Inferior parietal cortex (tissue), 1 donor: ENCODE measurements around the gene EPN2.
"Not testable (repeated sequence)": the region's sequence is repeated elsewhere in the genome, so short reads cannot be mapped to it uniquely, and the experiment has no call there.

Experiments used
- DNase-seq: peaks from one replicate; pipeline ENCODE4 v3.0.0-alpha.2; 2016; ENCODE audit errors: extremely low spot score

The EPN2 gene

GRCh38 chr17:19268611-19269010 lies 31.4 kb downstream of the EPN2 start:
- DNase-seq, result no peak

GRCh38 chr17:19269106-19269505 lies 31.9 kb downstream of the EPN2 start:
- DNase-seq, result no peak

GRCh38 chr17:19269641-19270040 lies 32.5 kb downstream of the EPN2 start:
- DNase-seq, result no peak

- no peak for DNase-seq
Observed at GRCh38 chr17:19270347-19270703, 33.2 kb downstream of the EPN2 start.

- no peak for DNase-seq
Observed at GRCh38 chr17:19270704-19271611, 33.8 kb downstream of the EPN2 start.

GRCh38 chr17:19271780-19272357 lies 34.7 kb downstream of the EPN2 start:
- no peak for DNase-seq

- DNase-seq, result no peak
Observed at GRCh38 chr17:19273731-19274130, 36.6 kb downstream of the EPN2 start.

GRCh38 chr17:19274893-19275292 lies 37.7 kb downstream of the EPN2 start:
- DNase-seq, result no peak

GRCh38 chr17:19275457-19276127 lies 38.4 kb downstream of the EPN2 start:
- DNase-seq, result no peak

GRCh38 chr17:19278284-19278683 lies 41.1 kb downstream of the EPN2 start:
- not testable (repeated sequence) for DNase-seq

- DNase-seq, result no peak
Observed at GRCh38 chr17:19278729-19279128, 41.6 kb downstream of the EPN2 start.

- DNase-seq, result no peak
Observed at GRCh38 chr17:19281161-19281560, 44.0 kb downstream of the EPN2 start.

- no peak for DNase-seq
Observed at GRCh38 chr17:19284005-19284959, 47.1 kb downstream of the EPN2 start.

- DNase-seq, result no peak
Observed at GRCh38 chr17:19285213-19285900, 48.2 kb downstream of the EPN2 start.

GRCh38 chr17:19286751-19287341 lies 49.7 kb downstream of the EPN2 start:
- no peak for DNase-seq

- no peak for DNase-seq
Observed at GRCh38 chr17:19287651-19288050, 50.5 kb downstream of the EPN2 start.

GRCh38 chr17:19288453-19288852 lies 51.3 kb downstream of the EPN2 start:
- DNase-seq, result no peak

- DNase-seq, result no peak
Observed at GRCh38 chr17:19290066-19290705, 53.0 kb downstream of the EPN2 start.

- no peak for DNase-seq
Observed at GRCh38 chr17:19291646-19292376, 54.6 kb downstream of the EPN2 start.

- DNase-seq, result no peak
Observed at GRCh38 chr17:19292377-19292711, 55.2 kb downstream of the EPN2 start.
